HG02588 (cell line): ENCODE results near the gene WARS2.
"Not testable (repeated sequence)": the region's sequence is repeated elsewhere in the genome, so short reads cannot be mapped to it uniquely, and the experiment has no call there.

Experiments
- ATAC-seq: cut with Tn5 transposase; IDR thresholded peaks from one replicate; pipeline ENCODE4 v1.9.1; 2021; ENCODE audit warnings: mild to moderate bottlenecking, moderate library complexity; ENCODE audit not compliant: unreplicated experiment

WARS2 gene

DNA sequence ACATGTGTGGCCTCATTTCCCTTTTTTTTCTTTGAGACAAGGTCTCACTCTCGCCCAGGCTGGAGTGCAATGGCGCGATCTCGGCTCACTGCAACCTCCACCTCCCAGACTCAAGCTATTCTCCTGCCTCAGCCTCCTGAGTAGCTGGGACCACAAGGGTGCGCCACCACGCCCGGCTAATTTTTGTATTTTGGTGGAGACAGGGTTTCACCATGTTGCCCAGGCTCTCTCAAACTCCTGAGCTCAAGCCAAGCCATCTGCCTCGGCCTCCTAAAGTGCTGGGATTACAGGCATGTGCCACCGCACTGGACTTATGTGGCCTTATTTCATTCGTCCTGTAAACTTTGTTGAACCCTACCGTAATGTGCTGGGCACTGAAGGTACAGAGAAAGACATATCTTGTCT is 569 bp upstream of the WARS2 start:
- no peak for ATAC-seq

DNA sequence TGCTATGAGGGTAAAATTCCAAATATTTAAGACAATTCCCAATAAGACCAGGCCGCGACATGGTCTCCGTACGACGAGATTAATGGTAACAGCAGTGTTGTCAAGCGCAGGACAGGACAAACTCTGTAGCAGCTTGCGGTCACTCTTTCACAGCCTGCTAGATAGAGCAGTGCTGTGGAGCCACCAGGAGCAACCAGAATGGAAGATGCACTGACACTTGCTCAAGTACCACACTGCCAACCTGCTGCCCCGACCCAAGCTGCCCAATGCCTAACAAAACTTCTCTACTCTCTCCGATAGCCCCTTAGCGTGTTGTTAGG is 636 bp downstream of the WARS2 start:
- ATAC-seq: peak; percentile 32

DNA sequence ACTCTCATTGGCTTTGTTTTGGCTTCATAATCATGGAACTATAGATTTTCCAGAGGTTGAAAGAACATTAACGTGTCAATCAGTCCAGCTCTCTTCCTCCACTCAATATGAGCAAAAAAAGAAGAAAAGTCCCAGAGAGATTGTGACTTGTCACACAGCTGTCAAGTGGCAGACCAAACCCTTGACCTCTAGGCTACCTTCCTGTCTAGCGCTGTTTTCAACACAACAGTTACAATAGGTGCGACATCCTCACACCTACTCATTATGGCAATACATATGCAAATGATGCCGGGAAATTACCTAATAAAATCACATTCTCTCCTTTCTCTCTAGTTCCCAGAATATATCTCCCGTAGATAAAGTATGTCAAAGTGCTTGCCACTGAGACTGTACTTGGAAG is 1.1 kb downstream of the WARS2 start:
- ATAC-seq: no peak

DNA sequence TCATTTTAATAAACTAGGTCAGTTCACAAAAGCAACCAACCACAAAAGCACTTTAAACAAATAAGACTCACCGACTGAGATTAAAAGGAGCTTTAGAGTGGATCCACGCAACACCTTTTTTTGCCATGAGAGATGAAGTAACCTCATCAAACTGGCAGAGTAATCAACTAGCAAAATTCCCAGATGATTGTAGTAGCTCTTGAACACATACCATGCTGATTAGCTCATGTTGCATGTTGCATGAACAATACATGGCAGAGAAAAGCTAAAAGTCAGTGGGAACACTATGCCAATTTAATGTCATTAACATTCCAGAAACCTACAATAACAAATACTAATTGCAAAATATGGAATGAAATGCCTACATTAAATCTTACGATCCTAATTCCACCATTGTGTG is 4.1 kb downstream of the WARS2 start:
- no peak for ATAC-seq

DNA sequence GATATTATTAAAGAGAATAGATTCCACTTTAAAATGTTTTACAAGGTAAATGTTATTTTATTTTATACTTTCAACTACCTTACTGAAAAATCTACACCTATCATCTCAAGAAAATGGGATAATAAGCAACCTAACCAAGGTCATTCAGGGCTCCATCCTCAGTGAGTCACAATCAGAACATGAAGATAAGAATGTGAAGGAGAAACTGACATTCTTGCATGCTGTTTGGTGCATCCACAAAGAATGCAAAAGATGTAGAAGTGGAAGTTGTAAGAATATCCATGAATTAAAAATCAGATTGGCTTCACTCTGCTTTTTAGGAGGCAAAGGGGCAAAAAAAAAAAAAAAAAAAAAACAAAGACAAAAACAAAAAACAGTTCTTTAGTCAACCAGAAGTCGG is 6.5 kb downstream of the WARS2 start:
- ATAC-seq: no peak

DNA sequence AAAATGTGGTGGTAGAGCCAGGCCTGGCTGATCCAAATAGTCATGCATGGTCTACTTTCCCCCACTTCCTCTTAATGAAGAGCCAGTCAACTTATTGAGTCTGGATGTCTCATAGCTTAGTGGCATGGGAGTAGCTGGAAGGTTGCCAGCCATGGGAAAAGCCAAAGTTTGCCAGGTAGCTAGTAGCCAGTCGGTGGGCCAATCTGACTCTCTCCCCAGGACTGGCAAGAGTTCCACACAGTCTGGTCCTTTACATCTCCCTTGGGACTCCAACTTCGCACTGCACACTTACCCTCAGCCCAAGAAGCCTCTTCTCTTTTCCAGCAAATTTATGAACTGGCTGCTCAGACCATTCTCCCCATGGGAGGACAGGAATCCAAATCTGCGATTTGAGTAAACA is 8.3 kb downstream of the WARS2 start:
- no peak for ATAC-seq

DNA sequence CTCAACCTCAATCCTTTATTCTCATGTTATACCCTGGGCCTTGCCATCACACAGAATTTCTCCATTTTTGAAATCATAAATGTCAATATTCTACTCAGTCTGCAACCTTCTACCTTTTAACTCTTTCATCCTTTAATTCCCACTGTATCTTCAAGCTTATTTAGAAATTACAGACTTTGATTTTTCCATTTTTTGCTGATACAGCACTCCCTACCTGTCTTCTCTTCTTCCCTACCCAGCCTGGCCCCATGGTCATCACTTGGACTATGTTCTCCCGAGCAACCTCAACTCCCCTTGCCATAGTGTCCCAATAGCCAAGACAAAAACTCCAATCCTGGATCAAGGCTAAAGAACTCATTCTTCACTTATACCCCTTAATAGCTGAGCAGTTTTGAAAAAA is 14.6 kb downstream of the WARS2 start:
- ATAC-seq: no peak

DNA sequence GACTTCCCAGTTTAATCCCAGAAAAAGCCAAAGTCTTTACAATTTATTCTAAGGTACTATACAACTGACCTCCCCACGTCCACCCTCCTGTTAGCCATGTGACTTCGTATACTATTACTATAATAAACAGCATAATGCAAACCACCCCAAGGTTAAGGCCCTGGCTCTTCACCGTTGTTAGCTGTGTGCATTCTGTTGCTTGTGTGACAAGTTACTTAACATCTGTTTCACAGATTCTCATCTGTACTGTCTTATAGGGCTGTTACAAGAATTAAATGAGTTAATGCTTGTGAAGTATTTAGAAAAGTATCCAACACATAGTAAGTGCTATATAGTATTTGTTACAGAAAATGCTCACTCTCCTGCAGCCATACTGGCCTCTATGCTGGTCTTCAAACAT is 15.7 kb downstream of the WARS2 start:
- no peak for ATAC-seq

DNA sequence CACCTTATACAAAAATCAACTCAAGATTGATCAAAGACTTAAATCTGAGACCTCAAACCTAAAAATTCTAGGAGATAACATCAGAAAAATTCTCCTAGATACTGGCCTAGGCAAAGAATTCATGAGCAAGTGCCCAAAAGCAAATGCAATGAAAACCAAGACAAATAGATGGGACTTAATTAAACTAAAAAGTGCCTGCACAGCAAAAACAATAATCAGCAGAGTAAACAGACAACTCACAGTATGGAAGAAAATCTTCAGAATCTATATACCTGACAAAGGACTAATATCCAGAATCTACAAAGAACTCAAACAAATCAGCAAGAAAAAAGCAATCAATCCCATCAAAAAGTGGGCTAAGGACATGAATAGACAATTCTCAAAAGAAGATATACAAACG is 18.6 kb downstream of the WARS2 start:
- ATAC-seq: not testable (repeated sequence)

DNA sequence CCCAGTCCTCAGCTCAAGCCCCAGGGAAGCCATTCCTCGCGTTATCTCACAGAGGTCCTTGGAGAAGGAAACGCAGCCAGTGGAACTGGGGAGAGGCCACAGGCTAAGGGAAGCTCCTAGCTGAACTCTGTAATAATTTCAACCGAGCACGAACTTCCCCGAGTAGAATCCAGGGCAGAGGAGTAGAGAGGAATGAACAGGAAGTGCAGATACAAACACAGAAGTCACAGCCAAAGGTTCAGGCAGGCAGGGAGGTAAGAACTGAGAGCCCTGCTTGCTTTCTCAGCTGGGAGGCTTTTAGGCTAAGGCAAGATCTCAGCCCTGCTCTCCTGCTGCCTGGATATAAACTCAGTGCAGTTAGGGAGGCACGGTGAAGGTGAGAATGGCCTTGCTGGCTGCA is 23.7 kb downstream of the WARS2 start:
- ATAC-seq: no peak

DNA sequence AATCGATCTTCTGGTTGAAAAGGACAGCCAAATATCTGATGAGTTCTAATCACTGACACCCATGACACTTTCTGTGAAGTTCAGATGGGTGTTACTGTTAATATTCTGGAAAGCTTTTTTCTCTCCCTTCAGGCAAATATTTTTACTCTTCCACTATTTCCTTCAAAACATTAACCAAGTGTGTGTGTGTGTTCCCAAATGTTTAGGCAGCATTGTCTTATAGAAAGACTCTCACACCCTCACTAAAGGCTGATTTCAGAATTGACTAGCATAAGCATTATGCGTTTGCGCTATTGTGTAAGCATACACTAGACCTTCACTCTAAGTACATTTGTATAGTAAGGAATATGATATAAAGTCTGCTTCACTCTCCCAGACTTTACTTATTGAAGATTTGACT is 24.7 kb downstream of the WARS2 start:
- ATAC-seq: no peak

DNA sequence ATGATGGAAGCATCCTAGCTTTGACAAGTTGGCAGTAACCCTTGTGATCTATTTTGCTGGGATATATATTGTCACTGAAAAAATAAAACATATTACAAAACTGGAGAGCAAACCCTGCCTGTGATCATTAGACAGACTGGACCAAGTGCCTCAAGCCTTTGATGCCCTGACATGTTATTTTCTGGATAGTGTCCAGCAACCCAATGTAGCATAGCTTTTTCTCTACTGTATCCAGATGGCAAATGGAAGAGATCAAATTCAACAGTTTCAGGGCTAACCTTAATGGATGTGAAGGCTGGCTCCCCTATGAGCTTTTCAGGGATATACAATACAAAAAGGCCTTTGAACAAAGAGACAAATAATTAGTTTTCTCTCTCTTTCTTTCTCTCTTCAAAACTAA is 25.1 kb downstream of the WARS2 start:
- ATAC-seq: no peak

DNA sequence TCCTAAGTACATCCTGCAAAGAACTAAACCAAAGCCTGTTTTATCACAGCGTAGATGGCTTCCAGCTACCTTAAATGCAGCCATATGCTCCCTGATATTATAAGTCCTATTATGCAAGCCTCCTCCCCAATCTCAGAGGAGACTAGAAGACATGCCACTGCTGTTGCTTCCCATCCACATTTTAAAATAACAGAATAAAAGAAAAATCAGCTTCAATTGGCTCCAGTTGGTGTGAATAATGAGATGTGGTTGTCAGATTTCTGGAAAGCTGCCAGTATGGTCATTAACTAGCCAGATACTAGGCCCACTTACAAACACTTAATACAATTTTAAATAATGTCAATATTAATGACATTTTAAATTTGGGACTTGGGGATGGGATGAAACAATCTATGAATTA is 25.7 kb downstream of the WARS2 start:
- no peak for ATAC-seq

DNA sequence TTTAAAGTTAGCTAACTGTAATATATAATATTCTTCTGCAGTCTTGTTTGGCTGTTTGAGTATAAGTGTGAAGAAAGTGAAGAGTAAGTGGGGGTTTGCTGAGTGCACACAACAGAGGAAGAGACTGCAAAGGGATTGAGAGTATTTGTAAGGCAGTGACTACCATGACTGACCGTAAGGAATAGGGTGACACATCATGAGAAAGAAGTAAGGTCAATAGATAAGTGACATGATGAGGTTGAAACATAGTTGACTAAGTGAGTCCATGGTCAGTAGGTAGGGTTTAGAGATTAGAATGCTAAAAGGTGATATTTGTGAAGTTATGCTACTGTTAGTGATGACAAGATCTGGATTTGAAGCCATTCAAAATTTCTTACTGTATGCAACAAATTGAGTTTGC is 27.7 kb downstream of the WARS2 start:
- no peak for ATAC-seq

DNA sequence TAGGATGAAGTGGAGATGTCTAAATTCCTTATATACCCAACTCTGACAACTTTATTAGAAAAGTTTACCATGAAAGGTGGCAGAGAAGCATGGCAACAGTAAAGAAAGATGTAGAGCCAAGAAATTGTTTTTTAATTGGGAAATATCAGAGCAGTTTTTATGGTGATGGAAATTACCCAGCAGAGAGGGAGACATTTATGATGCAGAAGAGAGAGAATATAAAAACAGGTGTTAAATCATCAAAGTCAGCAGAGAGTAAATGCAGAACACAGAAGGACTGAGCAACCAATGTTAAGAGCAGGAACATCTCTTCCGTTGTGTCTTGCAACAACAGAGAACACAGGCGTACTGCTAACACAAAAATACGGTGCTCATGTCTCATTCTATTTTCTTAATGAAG is 28.2 kb downstream of the WARS2 start:
- ATAC-seq: no peak

DNA sequence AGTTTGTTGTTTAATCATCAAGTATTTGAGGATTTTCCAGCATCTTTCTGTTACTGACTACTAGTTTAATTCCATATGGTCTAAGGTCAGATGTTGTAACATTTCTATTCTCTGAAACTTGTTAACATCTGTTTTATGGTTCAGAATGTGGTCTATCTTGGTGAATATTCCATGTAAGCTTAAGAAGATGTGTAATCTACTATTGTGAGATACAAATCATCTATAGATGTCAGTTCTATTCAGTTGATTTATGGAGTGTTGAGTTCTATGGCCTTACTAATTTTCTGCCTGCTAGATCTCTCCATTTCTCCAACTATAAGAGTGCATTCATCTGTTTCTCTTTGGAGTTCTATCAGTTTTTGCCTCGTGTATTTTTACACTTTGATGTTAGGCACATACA is 31.5 kb downstream of the WARS2 start:
- no peak for ATAC-seq

DNA sequence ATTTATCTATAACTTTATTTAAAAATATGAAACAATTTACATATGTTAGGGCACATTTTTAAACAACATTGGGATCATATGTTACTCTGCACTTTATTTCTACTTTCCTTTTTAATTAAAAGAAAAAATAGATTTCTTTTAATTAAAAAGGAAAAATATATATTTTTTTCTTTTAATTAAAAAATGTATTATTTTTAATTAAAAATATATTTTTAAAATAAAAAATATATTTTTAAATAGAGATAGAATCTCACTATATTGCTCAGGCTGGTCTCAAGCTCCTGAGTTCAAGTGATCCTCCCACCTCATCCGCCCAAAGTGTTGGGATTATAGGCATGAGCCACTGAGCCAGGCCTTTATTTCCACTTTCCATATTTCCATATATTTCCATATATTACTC is 36.7 kb downstream of the WARS2 start:
- no peak for ATAC-seq

DNA sequence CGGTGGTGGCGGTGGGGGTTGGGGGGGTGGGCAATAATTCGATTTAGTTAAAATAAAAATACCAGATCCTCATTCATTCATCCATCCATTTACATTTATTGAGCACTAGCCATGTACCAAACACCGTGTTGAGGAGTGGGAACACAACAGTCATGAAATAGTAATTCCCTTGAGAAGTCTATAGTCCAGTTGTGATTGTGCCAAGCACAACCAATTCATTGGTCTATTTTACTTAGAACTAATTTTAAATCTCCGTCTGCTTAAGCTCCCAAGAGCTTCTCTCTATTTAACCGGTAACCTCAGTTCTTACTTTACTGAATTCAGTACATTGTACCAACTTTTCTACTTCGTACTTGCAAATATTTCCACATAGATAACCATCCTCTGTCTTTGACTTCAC is 38.4 kb downstream of the WARS2 start:
- no peak for ATAC-seq

DNA sequence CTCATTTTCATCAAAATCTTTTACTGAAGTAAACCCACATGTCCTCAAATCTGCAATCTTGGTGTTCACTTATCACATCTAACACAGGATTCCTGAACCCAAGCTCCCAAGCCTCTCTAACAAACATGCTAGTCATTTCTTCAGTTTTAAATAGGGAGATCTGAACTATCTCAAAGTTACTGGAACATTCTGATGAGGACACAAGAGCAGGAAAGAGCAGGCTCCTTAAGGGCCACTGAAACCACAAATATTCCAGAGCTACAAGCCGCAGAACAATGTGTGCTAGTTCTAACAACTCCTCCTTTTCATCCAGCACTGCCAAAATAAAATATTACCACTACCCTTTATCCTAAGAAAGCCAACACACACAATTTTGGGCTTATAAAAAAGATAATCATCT is 38.9 kb downstream of the WARS2 start:
- no peak for ATAC-seq

DNA sequence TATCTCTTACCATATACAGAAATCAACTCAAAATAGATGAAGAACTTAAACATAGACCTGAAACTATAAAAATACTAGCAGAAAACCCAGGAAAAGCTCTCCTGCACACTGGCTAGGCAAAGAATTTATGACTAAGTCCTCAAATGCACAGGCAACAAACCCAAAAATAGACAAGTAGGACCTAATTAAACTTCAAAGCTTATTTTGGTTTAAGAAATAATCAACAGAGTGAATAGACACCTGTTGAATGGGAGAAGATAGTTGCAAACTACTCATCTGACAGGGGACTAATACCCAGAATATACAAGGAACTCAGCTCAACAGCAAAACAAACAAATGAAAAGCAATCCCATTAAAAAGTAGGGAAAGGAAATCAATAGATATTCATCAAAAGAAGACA is 40.7 kb downstream of the WARS2 start:
- no peak for ATAC-seq

DNA sequence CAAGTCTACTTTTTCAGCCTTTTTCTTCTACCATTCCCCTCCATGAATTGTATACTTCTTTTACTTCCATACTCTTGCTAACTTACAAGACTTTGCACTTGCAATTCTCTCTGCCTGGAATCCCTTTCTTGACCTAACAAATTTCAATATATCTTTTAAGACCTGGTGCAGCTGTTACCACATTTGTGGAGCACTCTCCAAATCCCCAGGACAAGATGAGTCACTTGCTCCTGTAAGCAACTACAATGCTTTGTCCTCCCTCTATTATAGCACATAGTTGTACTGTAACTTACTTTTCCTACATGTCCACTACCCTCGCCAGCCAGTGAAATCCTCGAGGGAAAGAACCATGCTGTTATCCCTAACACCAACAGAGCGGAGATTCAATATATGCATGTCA is 43.1 kb downstream of the WARS2 start:
- no peak for ATAC-seq

DNA sequence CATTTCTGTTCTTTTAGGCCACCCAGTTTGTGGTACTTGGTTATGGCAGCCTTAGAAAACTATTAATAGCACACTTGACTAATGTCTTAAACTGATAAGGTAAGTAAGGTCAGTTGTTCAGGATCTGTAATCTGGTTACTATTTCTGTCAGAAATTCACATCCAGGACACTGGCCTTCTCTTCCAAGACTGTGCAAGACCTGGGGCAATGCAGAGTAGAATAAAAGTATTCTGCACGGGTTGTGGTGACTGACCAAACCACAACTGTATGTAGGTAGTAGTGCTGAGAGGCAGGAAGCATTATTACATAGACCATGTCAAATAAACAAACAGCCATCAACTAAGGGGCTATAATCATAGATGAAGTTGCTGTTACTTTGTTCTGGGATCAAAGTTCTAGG is 46.7 kb downstream of the WARS2 start:
- ATAC-seq: no peak

DNA sequence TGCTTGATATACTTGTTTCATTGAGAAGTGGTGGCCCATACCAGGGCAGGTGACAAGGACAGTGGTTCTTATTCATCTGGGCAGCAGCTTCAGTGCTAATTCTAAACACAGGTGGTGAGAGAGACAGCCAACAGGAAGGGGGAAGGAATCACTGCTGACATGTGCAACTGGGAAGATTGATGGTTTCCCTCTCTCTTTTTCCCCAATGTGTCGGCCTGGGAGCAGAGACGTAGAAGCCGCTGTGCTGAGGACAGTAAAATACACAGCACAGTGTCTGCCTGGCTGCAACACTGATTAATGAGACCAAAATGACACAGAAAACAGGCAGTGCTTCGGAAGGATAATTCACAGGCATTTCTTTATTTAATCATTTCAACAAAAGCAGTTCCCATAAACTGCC is 48.8 kb downstream of the WARS2 start:
- no peak for ATAC-seq

DNA sequence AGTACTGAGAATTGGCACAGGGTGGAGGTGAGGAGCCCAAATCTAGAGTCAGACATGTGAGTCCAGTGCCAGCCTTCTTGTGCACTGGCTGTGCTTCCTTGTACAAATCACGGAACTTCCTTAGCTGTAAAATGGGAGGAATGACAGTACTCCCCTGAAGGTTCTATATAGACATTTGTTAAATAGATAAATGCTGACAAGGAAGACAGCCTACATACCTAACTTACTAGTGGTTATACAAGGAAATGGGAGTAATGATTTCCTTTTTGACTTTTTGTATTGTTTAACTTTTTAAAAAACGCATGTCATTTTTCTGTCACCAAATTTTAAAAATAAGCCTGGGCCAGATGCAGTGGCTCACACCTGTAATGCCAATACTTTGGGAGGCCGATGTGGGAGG is 50.2 kb downstream of the WARS2 start:
- no peak for ATAC-seq
